ENCODE results near the gene RAD51AP2.

The RAD51AP2 gene

GRCh38 chr2:17470855-17471641, 47.2 kb downstream of the RAD51AP2 start:
- no peak for DNase-seq (ENCODE audit: low read depth in 2 of 2)

- DNase-seq (ENCODE audit: low read depth in 2 of 2): no peak
Observed at GRCh38 chr2:17461087-17461475, 57.2 kb downstream of the RAD51AP2 start.
